Measurements from ENCODE around the gene PIK3R1.

DNA sequence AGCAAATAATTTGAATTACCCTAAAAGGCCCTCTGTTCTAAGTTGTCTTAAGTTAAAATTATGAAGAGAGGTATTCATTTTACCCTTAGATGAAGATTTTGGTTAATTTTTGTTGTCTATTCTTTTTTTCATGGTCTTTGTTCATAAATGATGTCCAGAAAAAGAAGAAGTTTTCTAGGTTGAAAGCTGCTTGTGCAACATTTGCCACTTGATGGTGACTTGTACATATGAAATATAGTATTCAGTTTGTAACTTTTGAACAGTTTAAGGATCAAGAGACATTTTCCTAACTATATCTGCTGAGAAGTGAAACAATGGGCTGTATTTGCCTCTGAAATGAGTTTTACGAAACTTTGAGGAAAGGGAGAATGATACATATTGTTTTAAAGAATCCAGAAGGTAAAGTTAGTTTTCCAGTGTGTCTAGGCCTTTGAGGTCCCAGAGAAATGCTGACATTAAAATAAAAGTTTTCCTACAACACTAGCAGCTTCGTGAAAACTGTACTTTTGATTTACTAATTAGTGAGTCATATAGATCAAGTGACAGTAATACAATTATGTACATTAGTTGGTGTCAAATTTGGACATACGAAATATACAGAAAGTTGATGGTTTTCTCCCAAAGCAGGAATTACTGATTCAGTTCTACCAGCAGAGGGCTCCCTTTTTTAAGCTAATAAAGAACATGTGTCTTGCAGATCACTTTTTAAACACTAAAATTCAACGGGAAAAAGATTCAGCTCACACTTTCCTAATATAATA is 70.5 kb downstream of the PIK3R1 start:
- TF ChIP-seq, protein P1, sequence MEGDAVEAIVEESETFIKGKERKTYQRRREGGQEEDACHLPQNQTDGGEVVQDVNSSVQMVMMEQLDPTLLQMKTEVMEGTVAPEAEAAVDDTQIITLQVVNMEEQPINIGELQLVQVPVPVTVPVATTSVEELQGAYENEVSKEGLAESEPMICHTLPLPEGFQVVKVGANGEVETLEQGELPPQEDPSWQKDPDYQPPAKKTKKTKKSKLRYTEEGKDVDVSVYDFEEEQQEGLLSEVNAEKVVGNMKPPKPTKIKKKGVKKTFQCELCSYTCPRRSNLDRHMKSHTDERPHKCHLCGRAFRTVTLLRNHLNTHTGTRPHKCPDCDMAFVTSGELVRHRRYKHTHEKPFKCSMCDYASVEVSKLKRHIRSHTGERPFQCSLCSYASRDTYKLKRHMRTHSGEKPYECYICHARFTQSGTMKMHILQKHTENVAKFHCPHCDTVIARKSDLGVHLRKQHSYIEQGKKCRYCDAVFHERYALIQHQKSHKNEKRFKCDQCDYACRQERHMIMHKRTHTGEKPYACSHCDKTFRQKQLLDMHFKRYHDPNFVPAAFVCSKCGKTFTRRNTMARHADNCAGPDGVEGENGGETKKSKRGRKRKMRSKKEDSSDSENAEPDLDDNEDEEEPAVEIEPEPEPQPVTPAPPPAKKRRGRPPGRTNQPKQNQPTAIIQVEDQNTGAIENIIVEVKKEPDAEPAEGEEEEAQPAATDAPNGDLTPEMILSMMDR (IDR thresholded peaks at IDR 0.05; ENCODE audit: low read depth, low read length, poor library complexity, severe bottlenecking): peak; percentile 82
- no peak for TF ChIP-seq EZH2phosphoT487 (IDR thresholded peaks at IDR 0.05; ENCODE audit: borderline replicate concordance, low read length)
